SIG-M5 (cell line): ENCODE data around the gene SH3YL1.

Experiments used
- DNase-seq: peaks from one replicate; lab custom pipeline; 2025; lab: John Stamatoyannopoulos, UW

Gene SH3YL1

GRCh38 chr2:263774-264492 lies at the start of gene SH3YL1:
TSS of gene SH3YL1 (minus strand) at chr2:264032. CDS start at chr2:263984, 48 bp downstream.
- no peak for DNase-seq

GRCh38 chr2:310994-311393 lies 47.2 kb upstream of the SH3YL1 start:
- DNase-seq: no peak

GRCh38 chr2:309954-310510 lies 46.2 kb upstream of the SH3YL1 start:
- DNase-seq: no peak

- DNase-seq: no peak
Observed at GRCh38 chr2:309148-309953, 45.5 kb upstream of the SH3YL1 start.

GRCh38 chr2:305366-305765 lies 41.5 kb upstream of the SH3YL1 start:
- DNase-seq: no peak

- no peak for DNase-seq
Observed at GRCh38 chr2:296354-296753, 32.5 kb upstream of the SH3YL1 start.

- DNase-seq: no peak
Observed at GRCh38 chr2:295090-295489, 31.3 kb upstream of the SH3YL1 start.

- no peak for DNase-seq
Observed at GRCh38 chr2:290090-290722, 26.4 kb upstream of the SH3YL1 start.

GRCh38 chr2:289362-290089 lies 25.7 kb upstream of the SH3YL1 start:
- DNase-seq: no peak

GRCh38 chr2:288758-289361 lies 25.0 kb upstream of the SH3YL1 start:
- DNase-seq: no peak

GRCh38 chr2:287911-288757 lies 24.3 kb upstream of the SH3YL1 start, which contains the start of gene ALKAL2:
TSS of gene ALKAL2 (minus strand) at chr2:288091. CDS start at chr2:287835, 256 bp downstream.
- no peak for DNase-seq

- no peak for DNase-seq
Observed at GRCh38 chr2:287471-287885, 23.6 kb upstream of the SH3YL1 start.

- DNase-seq: no peak
Observed at GRCh38 chr2:286774-287392, 23.1 kb upstream of the SH3YL1 start.

- no peak for DNase-seq
Observed at GRCh38 chr2:286035-286434, 22.2 kb upstream of the SH3YL1 start.

GRCh38 chr2:285531-285930 lies 21.7 kb upstream of the SH3YL1 start:
- DNase-seq: no peak

GRCh38 chr2:284896-285492 lies 21.2 kb upstream of the SH3YL1 start:
- DNase-seq: no peak

- DNase-seq: no peak
Observed at GRCh38 chr2:283996-284794, 20.4 kb upstream of the SH3YL1 start.

- no peak for DNase-seq
Observed at GRCh38 chr2:282371-283263, 18.8 kb upstream of the SH3YL1 start.
